NCI-H2227 (cell line): ENCODE results near the gene NSUN3.

Experiments
- DNase-seq: peaks from one replicate; lab custom pipeline; 2025; ENCODE audit not compliant: unreplicated experiment; lab: John Stamatoyannopoulos, UW

NSUN3 gene

GRCh38 chr3:94118390-94118789, 55.5 kb downstream of the NSUN3 start:
- no peak for DNase-seq

GRCh38 chr3:94121161-94121560, 58.3 kb downstream of the NSUN3 start:
- no peak for DNase-seq

GRCh38 chr3:94127115-94127514, 64.3 kb downstream of the NSUN3 start:
- no peak for DNase-seq

GRCh38 chr3:94130690-94131089, 67.8 kb downstream of the NSUN3 start:
- no peak for DNase-seq

GRCh38 chr3:94132777-94133176, 69.9 kb downstream of the NSUN3 start:
- DNase-seq = no peak

- DNase-seq = no peak
Measured at GRCh38 chr3:94136133-94136532, 73.3 kb downstream of the NSUN3 start.

DNA sequence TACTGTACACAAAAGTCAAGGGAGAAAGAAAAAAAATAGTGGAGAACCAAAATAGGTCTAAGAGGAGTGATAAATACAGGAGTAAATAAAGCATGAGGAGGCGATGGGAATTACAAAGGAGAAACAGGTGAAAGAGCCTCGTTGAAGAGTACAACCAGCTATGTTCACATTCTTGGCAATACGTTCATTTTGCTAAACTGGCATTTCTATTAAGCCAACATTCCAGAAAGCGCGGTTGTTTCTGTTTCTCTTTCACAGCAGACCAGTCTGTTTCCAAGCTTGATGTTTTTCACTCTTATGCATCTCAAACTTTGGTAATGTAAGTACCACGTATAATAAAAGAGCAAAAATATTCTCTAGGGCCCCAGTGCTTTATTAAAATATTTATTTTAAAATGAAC, 74.5 kb downstream of the NSUN3 start:
- DNase-seq = no peak

DNA sequence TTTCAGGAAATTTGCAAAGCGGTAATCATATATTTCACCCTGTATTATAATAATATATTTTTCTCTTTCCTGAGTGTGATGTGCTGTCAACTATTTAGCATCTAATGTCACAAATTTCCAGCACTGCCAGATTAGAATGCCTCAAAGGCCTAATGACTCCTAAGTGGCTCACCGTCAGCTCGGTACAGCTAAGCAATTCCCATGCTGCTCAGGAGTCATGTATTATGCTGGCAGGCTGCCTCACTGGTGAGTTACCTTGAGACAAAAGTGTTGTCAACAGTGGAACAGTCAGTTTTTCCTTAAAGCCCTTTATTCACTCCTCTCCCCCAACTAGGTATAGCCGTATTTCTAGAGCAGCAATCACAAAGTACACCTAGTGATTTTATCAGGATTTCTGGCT, 83.6 kb downstream of the NSUN3 start:
- DNase-seq = no peak

DNA sequence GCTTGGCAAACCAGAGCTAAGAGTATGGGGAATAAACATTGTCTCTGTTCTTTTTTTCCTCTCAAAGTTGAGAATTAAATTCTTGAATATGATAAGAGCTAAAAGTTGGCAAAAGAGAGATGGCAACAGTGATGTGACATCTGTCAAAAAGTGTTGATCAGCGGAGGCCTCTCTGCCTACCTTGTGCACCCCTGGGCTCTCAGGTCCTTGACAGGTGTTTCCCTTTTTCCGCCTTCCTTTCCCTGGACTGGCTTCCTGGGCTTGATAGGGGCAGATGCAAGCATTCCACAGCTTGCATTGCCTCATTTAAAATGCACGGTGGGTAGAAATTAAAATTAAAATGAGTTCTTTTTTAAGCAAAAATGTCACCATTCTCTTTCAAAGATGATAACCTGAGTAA, 84.2 kb downstream of the NSUN3 start:
- DNase-seq = no peak

DNA sequence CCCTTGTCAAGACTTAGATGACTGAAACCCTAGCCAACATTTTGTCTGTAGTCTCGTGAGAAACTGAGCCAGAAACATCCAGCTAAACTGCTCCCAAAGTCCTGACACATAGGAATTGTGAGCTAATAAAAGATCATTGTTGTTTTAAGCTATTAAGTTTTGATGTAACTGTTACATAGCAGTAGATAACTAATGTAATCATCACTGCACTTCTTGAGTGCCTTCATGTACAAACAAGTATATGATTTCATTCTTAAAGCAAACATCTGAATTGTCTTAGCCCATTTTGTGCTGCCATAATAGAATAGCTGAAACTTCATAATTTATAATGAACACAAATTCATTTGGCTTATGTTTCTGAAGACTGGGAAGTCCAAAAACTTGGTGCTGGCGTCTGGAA, 87.3 kb downstream of the NSUN3 start:
- DNase-seq = no peak

DNA sequence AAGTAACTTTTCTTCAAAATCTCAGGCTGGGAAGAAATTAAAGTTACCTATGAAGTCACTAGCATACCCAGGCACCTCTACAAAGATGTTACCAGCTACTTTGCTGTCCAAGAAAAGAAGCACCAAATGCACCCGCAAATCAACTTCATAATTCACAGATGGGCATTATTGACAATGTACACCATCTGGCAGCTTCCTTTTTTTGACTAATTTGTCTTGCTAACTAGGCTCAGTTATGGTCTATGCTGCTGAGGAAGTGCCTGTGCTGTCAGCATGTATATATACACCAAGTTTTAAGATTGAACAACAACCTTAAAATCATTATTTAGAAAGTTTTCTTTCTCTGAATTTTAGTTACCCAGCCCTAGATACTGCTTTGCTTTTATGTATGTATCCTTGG, 93.8 kb downstream of the NSUN3 start:
- DNase-seq = no peak

GRCh38 chr3:94158512-94158911, 95.7 kb downstream of the NSUN3 start:
- no peak for DNase-seq

GRCh38 chr3:94159062-94159828, 96.4 kb downstream of the NSUN3 start:
- DNase-seq = no peak

GRCh38 chr3:94162700-94163099, 99.8 kb downstream of the NSUN3 start:
- DNase-seq = no peak

DNA sequence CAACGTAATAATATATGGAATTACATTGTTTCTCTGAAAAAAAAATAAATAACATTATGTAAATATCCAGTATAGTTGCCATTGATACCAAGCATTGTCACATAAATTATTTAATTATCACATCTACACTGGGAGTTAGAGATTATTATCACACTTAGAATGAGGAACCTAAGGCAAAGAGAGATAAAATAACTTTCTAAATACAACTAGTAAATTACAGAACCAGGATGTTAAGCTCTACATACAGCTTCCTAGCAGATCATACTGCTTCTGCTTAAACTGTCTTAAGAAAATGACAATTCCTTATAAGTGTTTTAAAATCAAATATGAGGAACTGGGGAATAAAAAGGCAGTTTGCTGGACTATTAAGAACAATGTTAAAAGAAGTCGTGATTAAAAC, 104.5 kb downstream of the NSUN3 start:
- no peak for DNase-seq

DNA sequence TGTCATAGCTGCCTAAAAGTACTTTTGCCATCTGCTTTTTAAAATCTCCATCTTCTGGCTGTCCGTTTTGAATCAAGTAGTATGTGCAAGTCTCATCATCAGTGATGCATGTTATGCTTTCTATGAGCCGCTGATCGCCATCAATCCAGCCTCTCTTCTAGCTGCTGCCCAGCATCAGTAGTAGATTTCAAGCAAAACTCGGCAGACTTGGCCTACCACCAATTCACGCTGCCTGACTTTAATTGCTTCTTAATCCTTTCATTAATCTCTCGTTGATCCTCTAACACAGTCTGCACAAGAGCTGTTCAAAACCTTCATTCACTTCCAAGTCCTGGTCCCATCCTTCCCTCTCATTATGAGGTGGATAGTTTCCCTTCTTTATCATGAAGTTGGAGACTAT, 104.9 kb downstream of the NSUN3 start:
- DNase-seq = no peak

GRCh38 chr3:94171954-94172353, 109.1 kb downstream of the NSUN3 start:
- no peak for DNase-seq

- no peak for DNase-seq
Measured at GRCh38 chr3:94172695-94173310, 109.9 kb downstream of the NSUN3 start.

DNA sequence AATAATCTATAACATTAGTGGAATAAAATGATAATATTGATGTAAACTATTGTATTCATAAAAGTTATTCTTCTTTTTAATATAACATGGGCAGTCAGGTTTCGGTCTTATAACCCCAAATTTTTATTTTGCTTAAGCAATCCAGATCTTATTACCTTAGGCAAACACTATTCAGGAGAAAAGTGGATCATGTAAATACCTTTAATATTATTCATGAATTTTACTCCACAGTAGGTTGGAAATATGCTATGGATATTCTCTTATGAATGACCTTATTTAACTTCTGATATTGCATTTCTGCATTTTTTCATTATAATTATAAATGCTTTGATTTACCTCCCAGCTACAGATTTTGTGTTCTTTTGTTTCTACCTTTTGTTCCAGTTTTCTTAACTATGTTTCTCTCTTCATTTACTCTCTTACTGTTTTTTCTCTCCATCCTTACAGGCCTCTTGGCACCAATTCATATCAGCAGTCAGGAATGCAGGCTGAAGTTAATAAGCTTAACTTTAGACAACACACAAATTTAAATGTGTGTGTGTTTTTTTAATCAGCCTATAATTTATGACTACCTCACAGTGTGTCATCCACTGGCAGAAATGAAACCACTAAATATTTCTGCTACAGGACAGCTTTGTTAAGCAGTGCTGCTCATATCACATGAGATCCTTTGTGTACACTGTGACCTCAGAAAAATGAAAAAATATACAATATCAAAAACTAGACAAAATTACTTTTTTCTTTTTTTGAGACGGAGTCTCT, 111.0 kb downstream of the NSUN3 start:
- DNase-seq = no peak

- DNase-seq = no peak
Measured at GRCh38 chr3:94175677-94176076, 112.8 kb downstream of the NSUN3 start.

DNA sequence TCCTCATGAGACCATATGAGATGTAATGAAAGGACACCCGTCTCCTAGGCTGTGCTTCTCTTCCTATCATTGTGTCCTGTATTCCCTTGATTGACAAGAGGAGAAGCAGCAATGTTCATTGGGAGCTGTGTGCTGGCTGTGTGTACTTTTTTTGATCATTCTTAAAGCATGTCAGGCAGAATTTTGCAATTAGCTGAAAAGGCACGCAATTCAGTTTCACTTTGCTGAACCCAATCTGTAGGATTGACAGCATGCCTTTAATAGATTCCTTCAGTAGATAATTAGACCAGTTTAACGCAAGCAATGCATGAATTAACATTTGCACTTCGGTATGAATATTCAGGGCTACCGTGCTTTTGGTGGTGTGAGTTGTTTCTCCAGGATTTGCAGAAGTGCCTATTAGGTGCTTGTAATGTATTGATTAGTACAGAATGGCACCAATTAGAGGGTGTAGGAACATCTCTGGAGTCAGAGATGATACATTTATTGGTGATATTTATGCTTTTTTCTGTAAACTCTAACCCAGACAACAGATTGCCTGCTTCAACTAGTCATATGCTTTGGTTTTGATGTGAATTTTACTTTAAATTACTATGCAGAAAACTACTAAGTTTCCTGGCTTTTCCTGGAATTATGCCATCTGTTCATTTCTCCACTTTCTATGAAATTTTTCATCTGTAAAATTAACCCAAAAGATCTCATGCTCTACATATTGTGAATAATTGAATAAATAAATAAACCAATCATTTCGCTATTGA, 114.3 kb downstream of the NSUN3 start:
- no peak for DNase-seq
